HG03378 (cell line): ENCODE measurements around the gene STAC3.
A peak's percentile ranks its signal among the peaks of the same experiment; 100 is the strongest.
"Not testable (repeated sequence)": the region's sequence is repeated elsewhere in the genome, so short reads cannot be mapped to it uniquely, and the experiment has no call there.

Experiments
- ATAC-seq: cut with Tn5 transposase; IDR thresholded peaks from one replicate; pipeline ENCODE4 v1.9.1; 2021; ENCODE audit warnings: mild to moderate bottlenecking, moderate library complexity; ENCODE audit not compliant: unreplicated experiment

STAC3 gene

DNA sequence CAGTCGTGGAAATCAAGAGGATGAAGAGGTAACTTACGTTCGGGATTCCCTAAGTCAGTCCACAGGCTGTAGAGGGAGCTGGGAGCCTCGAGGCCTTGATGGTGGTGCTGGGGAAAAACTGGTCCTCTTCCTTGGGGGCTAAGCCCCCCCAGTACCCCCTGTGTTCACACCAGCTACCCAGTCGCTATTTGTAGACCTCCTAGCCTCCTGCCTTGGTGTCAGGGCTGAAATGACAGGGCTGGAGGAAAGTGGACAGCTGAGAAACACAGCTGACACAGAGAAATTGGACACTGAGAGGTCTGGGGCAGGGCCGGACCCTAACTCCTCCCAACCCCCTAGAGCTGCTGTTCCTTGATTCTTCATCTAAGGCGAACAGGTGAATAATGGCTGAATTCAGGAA is at the start of gene STAC3:
Gene STAC3 (minus strand): TSS at position 232 of the 400 bp plus-strand sequence. CDS start 1,551 bp downstream, outside the sequence.
- no peak for ATAC-seq

DNA sequence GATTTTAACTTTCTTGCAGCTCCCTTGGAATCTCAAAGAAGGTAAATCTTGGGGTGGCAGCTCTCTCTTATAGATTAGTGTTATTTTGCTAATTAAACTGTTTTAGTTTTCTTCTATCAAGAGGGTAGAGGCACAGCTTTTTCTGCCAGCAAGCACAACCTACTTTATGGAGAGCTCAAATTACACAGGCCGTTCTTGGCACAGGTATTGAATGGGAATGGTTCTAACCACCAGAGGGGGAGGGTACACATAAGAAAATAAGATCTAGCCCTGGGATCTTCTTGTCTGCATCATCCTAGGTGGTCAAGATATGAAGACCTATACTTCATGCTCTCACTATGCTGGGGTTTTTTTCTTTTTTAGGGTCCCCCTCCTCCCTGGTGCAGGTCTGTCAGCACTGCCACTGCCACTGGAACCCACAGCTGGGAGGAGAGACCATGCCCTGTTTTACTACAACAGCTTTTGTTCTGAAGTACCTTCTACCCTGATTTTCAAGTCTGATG is 48.6 kb upstream of the STAC3 start:
- ATAC-seq: no peak

DNA sequence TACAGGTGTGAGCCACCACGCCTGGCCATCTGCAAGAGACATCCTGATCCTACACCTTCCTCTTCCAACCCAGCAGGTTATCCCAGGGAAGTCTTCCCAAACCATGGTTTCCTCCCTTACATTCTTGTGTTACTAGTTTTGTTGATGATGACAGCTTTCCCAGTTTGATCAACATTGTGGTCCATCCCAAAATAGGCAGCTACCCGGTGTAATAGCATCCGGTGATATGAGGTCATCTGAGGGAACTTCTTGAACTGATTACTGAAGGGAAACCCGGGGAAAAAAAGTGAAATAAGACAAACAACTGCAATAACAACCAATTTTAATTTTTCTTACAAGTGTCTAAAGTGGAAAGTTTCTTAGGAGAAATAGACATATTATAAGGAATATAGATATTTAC is 45.3 kb upstream of the STAC3 start:
- no peak for ATAC-seq

DNA sequence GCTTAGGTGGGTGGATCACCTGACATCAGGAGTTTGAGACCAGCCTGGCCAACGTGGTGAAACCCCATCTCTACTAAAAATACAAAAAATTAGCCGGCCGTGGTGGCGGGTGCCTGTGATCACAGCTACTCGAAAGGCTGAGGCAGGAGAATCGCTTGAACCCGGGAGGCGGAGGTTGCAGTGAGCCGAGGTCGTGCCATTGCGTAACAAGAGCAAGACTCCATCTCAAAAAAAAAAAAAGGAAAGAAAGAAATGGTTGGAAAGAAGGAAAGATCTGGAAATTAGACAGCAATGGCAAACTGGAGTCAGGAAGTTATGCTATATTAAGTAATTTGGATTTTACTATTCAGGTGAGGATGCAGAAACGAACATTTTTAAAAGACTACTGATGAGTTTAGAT is 31.1 kb upstream of the STAC3 start:
- not testable (repeated sequence) for ATAC-seq

DNA sequence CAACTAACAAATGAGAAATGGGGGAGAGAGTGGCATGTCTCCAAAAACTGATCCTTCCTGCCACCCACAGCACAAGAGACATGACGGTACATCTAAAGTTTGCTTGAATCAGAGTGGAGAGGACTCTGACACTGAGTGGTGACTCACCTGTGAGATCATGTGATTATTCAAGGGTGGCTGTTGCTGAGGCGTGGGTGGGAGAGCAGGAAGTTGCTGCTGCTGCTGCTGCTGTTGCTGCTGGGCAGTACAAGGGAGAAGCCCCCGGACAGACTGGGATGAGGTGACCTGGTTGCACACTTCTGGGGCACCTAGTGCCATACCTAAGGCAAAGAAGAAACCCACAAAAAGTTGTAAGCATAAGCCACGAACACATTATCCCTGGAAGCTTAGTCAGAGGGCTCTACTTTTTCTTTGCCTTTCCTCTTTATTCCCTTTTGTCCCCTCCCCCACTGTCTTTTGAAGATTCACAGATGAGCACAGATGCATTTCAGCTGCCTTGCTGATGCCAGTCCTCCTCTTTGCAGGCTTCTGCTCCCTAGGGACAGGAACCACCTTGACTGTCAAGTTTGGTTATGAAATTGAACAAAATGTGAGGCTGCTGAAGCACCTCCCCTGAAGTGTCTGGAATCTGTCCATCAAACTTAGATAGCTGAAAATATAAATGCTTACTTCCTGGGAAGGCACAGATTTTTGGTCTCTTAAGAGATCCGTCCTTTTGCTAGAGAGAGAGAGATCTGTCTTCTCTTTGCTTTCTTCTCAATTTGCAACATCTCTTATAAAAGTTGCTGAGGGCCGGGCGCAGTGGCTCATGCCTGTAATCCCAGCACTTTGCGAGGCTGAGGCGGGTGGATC is 29.4 kb upstream of the STAC3 start:
- peak; percentile 92 for ATAC-seq

DNA sequence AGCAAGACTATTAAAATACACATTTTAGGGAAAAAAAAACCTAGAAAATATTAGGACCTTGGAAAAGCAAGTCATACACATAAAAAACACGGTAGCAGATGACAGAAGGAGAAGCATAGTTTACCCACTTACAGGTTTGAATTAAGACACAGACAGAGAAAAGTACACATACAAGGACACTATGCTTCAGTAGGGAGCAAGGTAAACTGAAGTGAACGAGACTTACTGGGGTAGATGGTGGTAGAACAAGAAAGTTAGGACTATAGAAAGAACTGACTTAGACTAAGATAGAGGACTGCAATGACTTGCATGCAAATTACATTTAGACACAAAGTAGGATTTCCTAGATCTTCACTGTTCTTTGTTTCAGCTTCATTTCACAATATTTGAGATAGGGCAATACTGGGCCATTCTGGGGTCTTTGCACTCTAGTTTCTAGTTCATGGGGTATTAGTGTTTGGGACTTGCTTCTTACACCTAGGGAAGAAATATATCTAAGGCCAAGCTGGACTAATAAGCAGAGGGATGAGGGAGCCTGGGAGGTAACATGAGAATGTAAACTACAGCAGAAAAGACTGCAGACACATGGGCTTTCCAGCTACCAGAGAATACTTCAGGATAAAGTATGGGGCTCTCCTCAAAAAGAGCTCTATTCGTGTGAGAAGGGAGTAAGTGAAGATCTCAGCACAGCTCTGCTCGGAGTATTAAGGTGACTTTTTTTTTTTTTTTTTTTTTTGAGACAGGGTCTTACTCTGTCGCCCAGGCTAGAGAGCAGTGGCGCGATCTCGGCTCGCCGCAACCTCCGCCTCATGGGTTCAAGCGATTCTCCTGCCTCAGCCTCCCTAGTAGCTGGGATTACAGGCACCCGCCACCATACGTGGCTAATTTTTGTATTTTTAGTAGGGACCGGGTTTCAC is 27.7 kb upstream of the STAC3 start:
- no peak for ATAC-seq

DNA sequence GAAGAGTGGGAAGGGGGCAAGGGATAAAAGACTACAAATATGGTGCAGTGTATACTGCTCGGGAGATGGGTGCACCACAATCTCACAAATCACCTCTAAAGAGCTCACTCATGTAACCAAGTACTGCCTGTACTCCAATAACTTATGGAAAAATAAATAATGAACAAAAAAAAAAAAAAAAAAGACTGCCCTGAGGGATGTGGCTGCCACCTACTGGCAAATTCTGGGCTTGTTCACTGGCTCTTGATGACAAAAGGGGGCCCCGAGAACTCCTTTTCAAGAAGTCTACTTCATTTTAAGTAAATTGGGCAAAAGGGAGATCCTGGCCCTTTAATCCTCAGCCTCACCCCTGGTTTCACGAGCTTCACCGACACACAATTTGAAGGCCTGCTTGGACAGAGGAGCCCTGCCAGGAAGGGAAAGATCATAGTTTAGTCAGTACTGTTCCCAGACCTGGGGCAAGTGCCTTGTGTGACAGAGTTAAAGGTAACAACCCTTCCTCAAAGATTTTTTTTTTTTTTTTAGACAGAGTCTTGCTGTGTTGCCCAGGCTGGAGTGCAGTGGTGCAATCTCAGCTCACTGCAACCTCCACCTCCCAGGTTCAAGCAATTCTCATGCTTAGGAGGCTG is 26.1 kb upstream of the STAC3 start:
- ATAC-seq: no peak

DNA sequence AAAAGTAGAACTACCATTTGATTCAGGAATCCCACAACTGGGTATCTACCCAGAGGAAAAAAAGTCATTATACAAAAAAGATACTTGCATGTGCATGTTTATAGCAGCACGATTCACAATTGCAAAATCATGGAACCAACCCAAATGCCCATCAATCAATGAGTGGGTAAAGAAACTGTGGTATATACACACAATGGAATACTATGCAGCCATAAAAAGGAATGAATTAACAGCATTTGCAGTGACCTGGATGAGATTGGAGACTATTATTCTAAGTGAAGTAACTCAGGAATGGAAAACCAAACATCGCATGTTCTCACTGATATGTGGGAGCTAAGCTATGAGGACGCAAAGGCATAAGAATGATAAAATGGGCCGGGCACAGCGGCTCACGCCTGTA is 25.2 kb upstream of the STAC3 start:
- not testable (repeated sequence) for ATAC-seq

DNA sequence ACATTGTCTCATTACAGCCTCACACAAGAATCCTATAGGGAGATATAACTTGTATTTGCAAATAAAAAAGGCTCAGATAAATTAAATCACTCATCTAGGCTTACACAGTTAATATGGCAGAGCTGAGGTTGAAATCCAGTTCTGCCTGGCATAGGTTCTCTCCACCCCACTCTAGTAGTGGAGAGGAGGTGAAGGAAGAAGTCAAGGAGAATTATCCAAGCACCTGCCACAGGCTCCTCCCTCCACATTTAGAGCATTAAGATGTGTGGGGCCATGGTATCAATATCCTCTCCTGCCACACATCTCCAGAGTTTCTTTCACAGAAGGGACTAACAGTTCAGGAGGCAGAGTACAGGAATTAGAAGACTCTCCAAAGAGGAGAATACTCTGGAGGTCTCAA is 22.5 kb upstream of the STAC3 start:
- ATAC-seq: no peak

DNA sequence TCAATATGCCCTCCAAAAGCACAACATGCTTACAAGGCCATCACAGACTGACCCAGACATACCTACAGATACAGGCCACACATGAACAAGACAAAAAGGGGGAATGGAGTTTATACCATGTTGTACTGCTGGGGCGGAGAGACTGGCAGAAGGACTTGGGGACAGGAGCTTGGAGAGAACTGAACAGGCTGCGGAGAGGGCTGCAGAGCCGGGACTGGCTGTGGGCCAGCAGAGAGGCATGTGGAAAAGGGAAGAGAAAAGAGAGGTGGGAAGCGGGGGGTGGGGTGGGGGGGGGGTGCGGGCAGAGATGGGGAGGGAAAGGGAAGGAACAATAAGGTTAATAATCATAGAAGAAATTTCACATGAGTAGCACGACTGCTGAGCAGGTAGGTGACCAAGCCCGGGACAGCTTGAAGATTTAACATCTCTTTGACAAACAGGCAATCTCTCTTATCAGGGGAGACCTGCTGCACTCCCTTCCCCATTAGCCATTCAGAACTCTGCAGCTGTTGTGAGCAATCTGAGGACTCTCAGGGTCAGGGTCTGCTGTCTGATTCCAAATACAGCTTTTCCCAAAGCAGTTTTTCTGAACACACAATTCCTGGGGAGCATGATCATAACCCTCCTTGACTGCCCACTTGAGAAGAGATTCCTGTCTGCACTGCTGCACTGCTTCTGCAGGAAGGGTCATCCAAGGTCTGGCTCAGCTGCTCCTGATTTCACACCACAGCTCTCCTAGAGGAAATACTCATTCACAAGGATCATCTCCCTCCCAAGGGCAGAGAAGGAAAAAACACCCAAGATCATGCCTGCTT is 21.6 kb upstream of the STAC3 start:
- no peak for ATAC-seq

DNA sequence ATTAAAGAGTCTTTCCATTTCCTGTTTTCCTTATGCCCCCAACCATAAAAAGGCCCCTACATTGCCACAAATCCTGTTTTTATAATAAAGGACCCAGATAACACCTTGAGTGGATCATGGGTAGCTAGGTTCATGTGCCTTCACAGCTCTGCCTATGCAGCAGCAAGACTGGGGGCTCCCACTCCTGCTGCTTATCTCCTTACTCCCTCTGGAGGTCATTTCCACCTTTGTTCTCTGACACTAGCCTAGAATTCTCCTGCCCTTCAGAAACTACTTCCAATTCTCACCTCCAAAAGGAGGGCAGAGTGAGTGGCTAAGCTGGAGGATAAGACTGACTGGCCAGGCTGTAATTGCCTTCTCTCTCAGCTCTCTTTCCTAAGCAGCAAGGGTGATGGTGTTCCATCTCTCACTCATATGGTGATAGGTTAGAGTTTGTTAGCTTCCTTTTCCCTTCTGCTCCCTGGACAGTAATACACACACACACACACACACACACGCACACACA is 20.0 kb upstream of the STAC3 start:
- ATAC-seq: no peak

DNA sequence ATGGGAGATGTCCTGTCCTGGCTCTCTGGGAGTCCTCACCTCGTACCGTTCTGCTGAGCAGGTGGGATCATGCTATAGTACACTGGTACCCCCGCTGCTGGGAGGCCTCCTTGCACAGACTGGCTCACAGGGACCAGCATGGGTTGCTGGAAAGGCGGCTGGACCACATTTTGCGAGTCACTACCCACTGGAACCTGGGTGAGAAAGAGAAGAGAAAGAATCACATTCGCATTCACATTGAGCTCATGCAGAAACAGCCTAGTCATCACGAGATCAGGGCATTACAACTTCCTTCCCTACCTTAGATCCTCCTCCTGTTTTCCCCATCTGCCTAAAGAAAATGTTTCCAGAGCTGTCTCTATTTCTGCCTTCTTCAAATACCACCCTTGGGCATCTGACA is 17.3 kb upstream of the STAC3 start:
- no peak for ATAC-seq

DNA sequence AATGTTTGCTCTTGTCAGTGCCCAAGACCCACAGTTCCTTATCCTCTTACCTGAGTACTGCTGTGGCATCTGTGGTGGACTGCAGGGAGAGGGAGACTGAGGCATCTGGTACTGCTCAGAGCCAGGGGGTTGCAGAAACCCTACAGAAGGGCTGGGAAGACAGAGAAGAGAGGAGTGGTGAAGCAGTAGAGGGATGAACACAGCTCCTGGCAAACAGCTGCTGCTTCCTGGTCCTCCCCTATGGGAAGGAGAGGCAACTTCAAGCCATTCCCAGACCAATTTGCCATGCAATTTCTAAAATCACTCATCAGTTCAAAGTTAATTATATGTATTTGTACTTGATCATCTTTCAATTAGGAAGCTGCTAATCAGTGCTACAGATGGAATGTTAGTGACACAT is 15.7 kb upstream of the STAC3 start:
- no peak for ATAC-seq

DNA sequence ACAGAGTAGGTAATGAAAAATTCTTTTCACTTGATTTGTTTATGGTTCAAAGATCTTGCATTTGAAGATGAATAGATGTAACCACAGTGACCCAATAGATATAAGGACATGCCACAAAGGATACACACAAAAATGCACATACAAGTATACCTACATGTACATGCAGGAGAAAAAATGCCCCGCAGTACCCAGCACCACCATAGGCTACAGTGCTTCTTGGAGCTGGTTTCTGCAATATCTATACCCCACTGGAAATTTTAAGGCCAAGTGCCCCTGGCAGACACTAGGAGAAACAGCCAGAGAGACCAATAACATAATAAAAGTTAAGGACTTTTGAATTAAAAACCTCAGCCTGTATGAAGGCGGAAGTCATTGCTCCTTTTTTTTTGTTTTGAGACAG is 12.1 kb upstream of the STAC3 start:
- no peak for ATAC-seq

DNA sequence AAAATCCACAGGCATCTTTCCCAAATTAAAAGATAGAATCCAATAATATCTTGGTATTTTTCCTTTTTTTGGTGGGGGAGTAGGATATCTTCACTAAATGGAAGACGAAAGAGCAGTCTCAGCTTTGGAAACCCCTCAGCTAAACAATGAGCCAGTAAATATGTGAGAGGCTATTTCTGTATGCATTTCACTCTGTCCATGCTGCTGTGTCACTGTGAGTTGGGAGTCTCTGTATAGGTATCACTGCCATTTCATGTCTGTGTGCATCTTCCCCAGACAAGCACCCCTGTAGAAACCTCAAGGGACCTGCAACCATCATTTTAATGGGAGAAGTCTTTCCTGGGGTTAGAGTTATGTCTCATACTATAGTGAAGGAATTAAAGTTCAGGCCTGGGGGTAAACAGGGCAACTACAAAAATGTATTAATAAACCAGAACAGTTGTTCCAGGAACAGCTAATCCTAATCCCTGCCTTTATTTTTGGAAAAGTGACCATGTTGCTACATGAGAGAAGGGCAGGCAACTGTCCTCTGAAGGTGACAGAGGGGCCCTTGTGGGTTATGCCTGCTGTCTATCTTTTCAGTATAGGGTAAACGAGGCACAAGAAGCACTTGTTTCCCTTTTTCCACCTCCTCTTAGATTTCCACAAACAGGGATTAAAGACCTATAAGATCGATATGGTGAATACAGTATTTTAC is 11.3 kb upstream of the STAC3 start:
- ATAC-seq: no peak

DNA sequence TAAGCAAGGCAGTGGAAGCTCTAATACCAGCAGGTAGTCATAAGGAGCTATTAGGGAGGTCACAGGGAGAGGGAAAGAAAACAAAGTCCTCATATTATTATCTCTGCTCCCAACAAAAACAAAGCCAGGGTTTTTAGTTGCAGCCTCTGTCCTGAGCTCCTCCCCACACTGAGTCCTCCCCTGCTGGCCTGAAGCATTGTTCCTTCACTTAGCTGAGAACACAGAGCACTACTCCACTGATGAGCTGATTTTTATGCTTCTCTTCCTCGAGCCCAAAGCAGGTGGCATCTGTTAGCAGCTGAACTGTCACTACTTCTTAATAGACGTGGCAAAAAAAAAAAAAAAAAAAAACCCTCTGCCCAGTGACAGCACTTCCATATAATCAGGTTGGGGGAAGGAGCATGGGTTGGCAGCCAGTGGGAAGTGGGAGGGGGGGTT is 10.5 kb upstream of the STAC3 start:
- no peak for ATAC-seq

DNA sequence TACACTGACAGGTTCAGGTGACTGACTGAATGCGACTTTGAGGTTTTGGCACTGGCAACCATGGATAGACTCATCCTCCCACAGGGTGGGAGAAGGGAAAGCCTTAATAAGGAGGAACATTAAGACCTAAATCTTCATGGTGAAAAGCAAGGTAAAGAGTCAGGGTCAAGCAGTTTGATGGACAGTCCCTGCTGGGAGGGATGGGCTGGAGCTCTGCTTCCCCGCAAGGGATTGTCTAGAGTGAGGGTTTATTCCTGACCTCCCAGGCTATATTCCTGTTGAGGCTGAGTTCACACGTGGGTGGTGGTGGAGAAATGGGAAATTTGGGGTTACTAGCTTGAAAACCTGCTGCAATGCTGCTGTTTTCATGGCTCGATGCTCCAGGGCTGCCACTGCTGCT is 9.4 kb upstream of the STAC3 start:
- ATAC-seq: no peak

DNA sequence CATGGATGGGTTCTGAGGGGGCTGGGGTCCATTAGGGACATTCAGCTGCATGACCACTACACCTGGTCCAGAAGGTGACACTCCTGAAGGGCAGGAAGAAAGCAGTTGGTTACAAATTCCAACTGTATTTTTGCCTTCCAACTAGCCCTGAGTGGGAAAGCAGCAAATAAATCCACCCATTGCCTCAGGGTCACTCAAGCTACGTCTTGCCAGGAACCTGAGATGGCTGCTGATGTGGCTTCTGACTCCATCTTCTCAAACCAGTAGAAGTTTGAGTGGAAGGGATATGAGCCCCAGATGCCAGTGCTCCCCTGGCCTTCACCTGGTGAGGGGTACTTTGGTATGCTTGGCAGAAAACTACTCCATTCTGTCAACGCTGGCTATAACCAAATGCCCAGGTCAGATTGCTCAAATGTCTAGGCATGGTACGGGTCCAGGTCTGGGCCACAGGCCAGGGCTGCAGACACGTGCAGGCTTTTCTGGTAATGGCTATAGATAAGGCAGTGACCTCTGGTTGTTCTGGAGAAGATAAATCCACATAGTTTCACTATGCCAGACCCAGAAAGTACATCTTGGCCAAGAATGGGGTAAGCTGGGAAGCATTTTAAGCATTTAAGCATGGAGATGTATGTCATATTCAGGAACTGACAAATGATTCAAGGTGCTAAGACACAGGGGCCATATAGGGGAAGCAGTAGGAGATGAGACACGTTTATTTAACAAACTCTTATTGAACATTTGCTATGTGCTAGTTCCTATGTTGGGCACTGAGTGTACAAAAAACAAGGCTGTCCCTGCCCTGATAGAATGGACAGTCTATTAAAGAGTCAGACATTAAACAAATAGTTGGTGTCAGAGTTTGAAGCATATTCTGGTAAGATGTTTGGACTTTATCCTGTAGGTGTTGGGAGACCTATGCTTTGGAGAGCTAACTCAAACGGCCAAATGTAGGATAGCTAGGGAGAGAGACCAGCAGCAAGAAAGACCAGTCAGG is 8.3 kb upstream of the STAC3 start:
- no peak for ATAC-seq
